ENCODE results near the gene TRABD2B.

The TRABD2B gene

GRCh38 chr1:47712596-47713299 lies 284.4 kb downstream of the TRABD2B start:
- DNase-seq, result no peak

GRCh38 chr1:47711848-47712492 lies 285.2 kb downstream of the TRABD2B start:
- no peak for DNase-seq

- DNase-seq, result no peak
These were observed 285.9 kb downstream of the TRABD2B start for GRCh38 chr1:47711184-47711847.

All from NCI-H524 (cell line).